ENCODE data around the gene SLCO2B1. TPM values are rescaled to one million over a fixed set of nuclear protein-coding genes. Genes with fewer than 3 reads are reported as not detected.

The SLCO2B1 gene
- total and polyA plus RNA-seq, 2 of the 8 experiments (the other 6 are each of a cell fraction or from before 2014, with no cell fraction given), result 0.03 TPM; not detected in 1

GRCh38 chr11:75244052-75244814, 93.3 kb downstream of the SLCO2B1 start (continued):
- TF ChIP-seq EGR1 (IDR thresholded peaks at IDR 0.05; ENCODE audit: borderline replicate concordance, low read depth, low read length) (no peak), E2F6 (IDR thresholded peaks at IDR 0.05) (no peak), EP300 (IDR thresholded peaks at IDR 0.05; ENCODE audit: borderline replicate concordance in 1 of 2, low read depth in 2 of 2, low read length in 2 of 2) (no peak), KDM1A (IDR thresholded peaks at IDR 0.05; ENCODE audit: borderline replicate concordance, low read length) (no peak), SP2 (IDR thresholded peaks at IDR 0.05; ENCODE audit: low read length) (no peak), CREB1 (IDR thresholded peaks at IDR 0.05) (no peak)

All from H1 (cell line).